ENCODE data around the gene CEBPA.

GRCh38 chr19:33279430-33280350 is 22.6 kb downstream of the CEBPA start:
- TF ChIP-seq, protein P1, sequence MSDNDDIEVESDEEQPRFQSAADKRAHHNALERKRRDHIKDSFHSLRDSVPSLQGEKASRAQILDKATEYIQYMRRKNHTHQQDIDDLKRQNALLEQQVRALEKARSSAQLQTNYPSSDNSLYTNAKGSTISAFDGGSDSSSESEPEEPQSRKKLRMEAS (IDR thresholded peaks at IDR 0.05) = no peak
- no peak for TF ChIP-seq EP300 (IDR thresholded peaks at IDR 0.05; ENCODE audit: borderline replicate concordance)
- no peak for TF ChIP-seq EGR1 (IDR thresholded peaks at IDR 0.05)
- no peak for TF ChIP-seq CEBPB (IDR thresholded peaks at IDR 0.05)
- TF ChIP-seq YY1 (IDR thresholded peaks at IDR 0.05; ENCODE audit: low read depth) = no peak

Measured in Ishikawa (cell line).